HG03558 (cell line): ENCODE measurements around the gene STAP1.
"Not testable (repeated sequence)": the region's sequence is repeated elsewhere in the genome, so short reads cannot be mapped to it uniquely, and the experiment has no call there.

Experiments used
- ATAC-seq: cut with Tn5 transposase; IDR thresholded peaks from one replicate; pipeline ENCODE4 v1.9.1; 2021; ENCODE audit warnings: moderate number of reproducible peaks; ENCODE audit not compliant: unreplicated experiment; ENCODE audit errors: extremely low read depth

STAP1 gene, protein sequence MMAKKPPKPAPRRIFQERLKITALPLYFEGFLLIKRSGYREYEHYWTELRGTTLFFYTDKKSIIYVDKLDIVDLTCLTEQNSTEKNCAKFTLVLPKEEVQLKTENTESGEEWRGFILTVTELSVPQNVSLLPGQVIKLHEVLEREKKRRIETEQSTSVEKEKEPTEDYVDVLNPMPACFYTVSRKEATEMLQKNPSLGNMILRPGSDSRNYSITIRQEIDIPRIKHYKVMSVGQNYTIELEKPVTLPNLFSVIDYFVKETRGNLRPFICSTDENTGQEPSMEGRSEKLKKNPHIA

DNA sequence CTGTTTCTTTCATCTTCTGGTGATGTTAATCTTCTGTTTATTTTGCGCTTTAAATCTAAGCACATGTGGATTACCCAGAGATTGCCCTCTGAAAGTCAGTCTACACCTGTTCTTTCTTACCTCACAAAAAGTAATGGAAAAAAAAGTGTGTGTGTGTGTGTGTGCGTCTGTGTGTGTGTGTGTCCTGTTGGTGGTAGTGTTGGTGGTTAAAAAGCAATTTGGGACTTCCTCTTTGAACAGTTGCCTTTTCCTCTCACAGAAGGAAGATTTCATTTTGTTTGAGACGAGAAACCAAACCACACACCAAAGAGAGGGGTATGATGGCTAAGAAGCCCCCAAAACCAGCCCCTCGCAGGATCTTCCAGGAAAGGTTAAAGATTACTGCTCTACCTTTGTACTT lies at the start of gene STAP1:
TSS of gene STAP1 (plus strand) at position 235 of the 400 bp plus-strand sequence. CDS start at position 318, 83 bp downstream.
- peak; percentile 31 for ATAC-seq

DNA sequence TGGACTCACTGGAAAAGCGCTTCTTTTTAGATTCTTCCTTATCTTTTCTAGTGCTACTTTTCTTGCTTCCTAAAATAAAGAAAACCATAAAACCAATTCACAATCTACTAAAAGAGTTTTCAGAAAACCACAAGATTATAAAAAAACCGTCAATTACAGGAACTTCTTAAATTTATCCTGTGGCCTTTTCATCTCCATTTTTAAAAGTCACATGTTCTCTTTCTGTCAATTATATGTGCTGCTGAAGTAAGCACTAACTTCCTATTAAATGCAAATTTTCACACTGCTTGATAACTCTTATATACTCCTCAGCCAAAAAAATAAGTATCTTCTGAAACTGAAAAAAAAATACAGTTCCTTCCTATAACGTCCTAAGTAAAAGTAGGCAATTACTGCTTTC lies 46.0 kb upstream of the STAP1 start:
- ATAC-seq: no peak

DNA sequence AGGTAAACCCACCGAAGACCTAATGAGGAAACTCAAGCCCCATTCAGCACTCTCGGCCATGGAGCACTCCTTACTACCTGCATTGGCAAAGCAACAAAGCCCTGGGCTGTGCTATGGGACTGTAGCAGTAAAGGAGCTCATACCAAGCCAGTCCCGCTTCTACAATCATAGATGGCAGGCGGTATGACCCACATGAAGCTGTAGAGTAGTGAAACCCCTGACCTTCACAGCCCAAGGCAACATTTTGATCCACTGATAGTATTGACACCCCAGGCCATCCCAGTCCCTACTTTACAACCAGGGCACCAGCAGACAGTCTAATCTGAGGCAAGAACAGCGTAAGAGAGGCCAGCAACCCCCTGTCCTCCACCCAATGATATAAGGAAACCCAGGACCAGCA lies 38.4 kb upstream of the STAP1 start:
- no peak for ATAC-seq

DNA sequence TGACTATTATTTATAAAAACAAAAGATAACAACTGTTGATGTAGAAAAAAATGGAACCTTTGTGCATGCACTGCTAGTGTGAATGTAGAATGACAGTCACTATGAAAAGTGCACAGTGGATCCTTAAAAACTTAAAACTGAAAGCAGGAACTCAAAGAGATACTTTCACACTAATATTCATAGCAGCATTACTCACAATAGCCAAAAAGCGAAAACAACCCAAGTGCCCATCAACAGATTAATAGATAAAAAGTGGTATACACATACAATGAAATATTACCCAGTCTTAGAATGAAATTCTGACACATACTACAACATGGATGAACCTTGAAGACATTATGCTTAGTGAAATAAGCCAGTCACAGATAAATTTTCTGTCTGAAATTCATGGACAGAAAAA lies 37.0 kb upstream of the STAP1 start:
- peak; percentile 80 for ATAC-seq

DNA sequence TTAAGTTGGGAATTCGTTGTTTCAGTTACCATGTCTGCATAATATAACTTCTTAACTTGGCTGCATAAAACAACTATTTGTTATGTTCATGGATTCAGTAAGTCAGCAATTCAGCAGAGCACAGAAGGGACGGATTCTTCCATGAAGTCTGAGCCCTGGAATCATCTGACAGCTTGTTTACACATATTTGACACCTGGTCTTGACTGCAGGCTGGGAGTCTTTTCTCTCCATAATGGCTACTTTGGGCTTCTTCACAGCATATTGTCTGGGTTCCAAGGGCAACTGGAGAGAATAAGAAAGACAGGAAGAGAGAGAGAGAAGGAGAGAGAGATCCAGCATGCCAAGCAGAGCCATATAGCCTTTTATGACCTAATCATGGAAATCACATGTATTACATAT lies 36.3 kb upstream of the STAP1 start:
- no peak for ATAC-seq

DNA sequence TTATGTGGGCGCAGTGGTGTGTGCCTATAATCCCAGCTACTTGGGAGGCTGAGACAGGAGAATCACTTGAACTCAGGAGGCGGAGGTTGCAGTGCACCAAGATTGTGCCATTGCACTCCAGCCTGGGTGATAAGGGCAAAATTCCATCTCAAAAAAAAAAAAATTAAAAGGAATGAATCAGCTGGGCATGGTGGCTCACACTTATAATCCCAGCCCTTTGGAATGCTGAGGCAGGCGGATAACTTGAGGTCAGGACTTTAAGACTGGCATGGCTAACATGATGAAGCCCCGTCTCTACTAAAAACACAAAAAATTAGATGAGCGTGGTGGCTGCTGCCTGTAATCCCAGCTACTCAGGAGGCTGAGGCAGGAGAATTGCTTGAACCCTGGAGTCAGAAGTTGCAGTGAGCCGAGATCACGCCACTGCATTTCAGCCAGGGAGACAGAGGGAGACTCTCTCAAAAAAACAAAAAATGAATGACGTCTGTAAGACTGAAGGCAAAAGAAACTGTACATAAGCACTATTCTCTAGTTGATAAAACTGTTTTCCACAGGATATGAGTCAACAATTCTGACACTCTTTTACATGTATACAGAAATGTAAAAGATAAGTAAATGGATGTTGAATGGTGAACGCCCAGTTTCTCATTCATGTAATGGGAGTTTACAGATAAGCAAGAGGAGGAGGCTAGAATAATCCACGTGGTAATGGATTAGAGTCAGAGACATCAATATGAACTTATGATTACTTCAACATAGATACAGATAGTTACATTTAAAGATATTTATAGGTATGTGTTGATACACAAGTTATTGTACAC lies 35.5 kb upstream of the STAP1 start:
- no peak for ATAC-seq

DNA sequence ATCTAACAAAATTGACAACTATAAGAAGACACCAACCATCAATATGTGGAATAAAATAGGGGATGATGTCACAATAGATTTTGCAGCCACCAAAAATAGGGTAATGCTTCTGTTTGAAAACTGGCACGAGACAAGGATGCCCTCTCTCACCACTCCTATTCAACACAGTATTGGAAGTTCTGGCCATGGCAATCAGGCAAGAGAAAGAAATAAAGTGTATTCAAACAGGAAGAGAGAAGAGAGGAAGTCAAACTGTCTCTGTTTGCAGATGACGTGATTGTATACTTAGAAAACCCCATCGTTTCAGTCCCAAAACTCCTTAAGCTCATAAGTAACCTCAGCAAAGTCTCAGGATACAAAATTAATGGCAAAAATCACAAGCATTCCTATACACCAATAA lies 34.4 kb upstream of the STAP1 start:
- not testable (repeated sequence) for ATAC-seq

DNA sequence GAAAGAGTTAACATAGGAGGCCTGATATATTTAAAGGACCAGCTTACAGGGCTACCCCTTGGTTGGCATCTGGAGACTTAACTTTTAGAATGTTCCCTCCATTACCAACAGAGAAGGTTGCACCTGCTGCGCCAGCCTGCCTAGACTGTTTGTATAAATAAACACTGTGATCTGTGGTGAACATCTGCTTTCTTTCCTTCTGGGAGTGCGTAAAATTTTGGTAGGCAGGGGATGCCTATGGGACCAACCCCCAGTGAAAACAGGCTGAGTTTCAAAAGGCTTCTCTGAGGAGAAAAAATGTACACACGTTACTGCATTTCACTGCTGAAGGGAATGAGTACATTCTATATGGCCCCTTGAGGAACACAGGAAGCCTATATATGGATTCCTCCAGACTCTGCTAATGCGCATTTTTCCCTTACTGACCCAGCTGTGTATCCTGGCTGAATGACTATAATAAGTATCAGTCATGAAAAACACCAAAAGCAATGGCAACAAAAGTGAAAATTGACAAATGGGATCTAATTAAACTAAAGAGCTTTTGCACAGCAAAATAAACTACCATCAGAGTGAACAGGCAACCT lies 27.1 kb upstream of the STAP1 start:
- no peak for ATAC-seq

DNA sequence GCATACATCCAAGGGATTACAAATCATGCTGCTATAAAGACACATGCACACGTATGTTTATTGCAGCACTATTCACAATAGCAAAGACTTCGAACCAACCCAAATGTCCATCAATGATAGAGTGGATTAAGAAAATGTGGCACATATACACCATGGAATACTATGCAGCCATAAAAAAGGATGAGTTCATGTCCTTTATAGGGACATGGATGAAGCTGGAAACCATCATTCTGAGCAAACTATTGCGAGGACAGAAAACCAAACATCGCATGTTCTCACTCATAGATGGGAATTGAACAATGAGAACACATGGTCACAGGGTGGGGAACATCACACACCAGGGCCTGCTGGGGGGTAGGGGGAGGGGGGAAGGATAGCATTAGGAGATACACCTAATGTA lies 26.1 kb upstream of the STAP1 start:
- ATAC-seq: not testable (repeated sequence)

DNA sequence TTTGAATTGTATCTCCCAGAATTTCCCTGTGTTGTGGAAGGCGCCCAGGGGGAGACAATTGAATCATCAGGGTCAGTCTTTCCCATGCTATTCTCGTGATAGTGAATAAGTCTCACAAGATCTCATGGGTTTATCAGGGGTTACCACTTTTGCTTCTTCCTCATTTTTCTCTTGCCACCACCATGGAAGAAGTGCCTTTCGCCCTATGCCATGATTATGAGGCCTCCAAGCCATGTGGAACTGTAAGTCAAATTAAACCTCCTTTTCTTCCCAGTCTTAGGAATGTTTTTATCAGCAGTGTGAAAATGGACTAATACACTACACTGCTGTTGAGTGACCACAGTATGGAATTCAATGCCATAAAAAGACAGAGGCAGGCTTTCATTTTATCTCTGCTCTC lies 25.4 kb upstream of the STAP1 start:
- no peak for ATAC-seq

DNA sequence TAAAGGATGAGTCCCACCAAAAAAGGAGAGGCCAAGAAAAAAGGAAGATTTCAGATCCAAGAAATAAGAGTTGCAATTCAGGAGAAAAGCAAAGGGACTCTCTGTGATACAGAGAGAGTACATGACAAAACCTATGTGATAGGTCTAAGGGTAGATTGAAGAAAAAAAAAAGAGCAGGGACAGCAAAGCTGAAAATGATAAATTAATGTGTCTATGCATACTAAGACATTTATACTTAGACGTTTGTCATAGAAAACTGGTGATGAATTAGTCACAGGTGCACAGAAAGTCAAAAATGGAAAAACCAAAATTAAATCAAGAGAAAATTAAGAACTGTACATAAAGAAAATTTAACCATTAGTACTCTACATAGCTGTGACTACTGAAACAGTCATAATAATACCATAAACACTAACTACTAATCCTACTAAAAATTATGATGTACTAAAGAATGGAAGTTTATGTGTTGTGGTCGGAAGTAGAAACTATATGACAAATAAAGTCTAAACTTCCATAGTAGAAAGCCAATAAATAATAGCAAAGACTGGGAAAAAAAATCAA lies 23.2 kb upstream of the STAP1 start:
- no peak for ATAC-seq

DNA sequence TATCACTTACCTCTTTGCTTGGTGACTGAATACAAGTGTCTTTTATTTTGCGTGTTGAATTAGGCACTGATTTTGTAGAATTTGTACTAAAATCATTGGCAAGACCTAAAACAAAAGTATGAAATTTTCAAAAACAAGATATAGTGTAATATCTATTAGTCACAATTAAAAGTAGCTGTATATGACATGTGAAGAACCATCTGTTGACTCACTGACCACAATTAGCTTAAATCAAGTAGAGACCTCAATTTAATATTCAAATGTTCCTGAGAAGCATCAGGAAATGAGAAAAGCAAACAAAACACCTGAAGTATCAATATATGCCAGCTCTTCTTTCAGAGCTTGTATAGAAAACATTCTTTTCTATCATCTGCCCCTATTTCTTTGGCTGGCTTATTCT lies 18.7 kb upstream of the STAP1 start:
- no peak for ATAC-seq

DNA sequence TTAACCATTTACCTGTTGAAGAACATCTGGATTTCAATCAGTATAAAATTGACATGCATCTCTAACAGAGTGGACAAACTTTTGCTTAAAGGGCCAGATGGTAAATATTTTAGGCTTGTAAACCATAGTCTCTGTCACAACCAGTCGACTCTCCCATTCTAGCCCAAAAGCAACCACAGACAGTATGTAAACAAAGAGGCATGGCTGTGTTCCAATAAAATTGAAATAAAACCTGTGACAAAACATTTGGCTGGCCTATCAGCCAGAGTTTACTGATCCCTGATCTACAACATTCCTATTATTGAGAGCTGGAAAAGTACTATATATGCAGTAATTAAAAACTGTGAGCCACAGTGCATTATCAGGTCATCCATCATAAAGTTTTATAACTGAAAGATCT lies 16.5 kb upstream of the STAP1 start:
- ATAC-seq: no peak

DNA sequence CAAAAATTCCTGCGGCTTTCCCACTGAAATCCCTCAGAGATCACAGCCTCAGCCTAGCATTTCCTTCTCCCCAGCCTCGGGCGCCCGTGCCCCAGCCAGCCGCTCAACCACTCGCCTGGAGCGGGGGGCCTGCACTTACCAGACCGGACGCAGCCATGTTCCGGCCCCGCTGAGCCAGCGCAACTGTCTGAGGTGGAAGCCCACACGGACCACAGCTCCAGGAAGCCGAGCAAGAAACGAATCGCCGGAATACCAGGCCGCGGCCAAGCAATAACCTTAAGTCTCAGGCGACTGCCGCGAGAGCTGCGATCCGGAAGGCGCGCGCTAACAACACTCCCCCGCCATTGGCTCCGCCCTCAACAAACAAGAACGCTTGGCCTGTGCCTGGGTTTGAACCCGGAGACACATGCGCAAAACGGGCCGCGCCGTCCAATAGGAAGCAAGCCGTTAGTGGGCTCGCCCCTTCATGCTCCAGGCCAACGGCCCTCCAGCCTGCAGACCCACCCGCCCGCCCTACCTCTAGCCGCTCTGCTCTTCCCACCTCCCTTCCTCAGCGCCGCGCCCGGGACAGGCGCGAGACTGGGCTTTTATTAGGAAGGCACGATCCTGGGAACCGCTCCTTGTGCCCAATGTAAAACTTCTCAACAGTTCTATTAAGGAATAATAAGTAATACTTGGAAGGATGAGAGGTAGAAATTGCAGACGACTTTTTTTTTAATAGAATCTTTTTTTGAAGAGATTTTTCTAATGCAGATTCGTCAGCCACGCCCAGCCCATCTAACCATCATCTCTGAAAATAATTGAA lies 13.1 kb upstream of the STAP1 start, which contains the start of gene CENPC:
TSS of gene CENPC (minus strand) at position 305 of the 805 bp plus-strand sequence. CDS start at position 157, 148 bp downstream.
- ATAC-seq: peak; percentile 96

DNA sequence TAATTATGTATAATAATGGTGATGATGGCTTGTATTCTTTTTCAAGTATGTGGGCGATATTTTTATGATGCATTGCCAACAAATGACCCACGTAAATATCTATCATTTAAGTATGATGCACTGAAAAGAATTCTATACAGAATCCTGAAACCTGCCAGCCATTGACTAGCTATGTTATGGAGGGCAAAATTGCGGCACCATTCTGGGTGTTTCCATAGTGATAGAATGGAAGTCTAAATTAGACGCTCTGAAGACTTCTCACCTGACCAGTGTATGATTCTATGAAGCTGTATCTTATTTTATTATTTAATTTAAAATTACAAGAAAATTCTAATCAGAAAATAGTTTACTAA lies 12.5 kb upstream of the STAP1 start:
- ATAC-seq: no peak

DNA sequence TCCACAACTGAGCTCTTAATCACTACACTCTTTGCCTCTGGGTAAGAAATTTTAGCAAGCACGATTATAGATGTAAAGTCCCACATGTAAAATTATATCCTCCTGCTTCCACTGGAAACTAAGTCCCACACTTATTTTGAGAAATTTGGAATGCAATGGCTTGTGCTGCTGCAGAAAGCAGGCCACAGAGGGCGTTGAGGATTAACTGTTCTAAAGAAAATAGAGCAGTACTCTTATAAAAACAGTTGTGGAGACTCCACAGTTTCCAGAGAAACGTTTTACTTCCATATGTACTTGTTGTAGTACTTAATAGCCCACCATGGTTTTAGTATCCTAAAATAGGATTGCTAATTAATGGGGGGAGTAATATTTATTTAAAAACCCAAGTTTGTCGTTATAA lies 11.6 kb upstream of the STAP1 start:
- ATAC-seq: no peak

DNA sequence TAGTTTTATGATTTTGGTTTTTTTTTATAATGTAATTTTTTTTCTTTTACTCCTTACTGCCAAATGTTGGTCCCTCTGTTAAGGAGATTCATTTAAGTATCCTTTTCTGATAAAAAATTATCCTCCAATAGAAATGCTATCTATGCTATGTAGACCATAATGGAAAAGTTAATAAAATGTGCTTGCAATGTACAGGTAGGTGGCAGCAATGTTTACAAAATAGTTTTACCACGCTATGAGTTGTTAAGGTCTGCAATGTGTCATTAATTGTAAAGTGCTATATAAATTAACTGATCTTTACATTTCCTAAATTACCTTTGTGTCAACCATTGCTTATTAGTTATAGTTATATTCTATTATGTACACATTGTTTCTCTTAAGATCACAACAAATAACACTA lies 9.4 kb upstream of the STAP1 start:
- peak; percentile 23 for ATAC-seq

DNA sequence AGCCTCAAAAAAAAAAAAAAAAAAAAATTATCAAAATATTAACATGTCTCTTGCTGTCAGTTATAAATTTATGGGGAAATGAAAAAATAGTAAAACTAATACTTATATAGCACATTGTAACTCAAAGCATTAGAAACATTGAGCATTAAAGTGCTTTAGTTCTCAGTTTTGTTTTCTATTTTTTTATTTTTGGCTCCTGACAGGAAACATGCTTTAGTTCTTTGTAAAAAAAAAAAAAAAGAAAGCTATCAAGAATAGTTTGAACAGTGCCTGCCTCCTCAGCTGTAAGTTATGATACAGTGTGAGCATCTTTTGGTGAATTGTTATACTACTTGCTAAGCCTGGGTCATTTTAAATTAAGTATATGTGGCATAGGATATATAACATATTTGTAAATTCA lies 8.1 kb upstream of the STAP1 start:
- no peak for ATAC-seq

DNA sequence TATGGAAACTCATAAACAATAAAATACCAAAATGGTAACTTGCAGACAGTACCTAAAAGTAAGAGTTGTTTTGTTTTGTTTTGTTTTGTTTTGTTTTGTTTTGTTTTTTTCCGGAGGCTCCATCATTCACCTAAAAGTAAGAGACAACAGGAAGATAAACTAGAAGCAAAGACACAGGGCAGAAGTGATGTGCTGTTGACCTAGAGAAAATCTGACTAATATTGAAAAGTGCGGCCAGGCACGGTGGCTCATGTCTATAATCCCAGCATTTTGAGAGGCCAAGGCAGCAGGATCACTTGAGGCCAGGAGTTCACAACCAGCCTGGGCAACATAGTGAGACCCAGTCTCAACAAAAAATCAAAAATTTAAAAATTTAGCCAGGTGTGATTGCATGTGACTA lies 7.7 kb upstream of the STAP1 start:
- ATAC-seq: no peak

DNA sequence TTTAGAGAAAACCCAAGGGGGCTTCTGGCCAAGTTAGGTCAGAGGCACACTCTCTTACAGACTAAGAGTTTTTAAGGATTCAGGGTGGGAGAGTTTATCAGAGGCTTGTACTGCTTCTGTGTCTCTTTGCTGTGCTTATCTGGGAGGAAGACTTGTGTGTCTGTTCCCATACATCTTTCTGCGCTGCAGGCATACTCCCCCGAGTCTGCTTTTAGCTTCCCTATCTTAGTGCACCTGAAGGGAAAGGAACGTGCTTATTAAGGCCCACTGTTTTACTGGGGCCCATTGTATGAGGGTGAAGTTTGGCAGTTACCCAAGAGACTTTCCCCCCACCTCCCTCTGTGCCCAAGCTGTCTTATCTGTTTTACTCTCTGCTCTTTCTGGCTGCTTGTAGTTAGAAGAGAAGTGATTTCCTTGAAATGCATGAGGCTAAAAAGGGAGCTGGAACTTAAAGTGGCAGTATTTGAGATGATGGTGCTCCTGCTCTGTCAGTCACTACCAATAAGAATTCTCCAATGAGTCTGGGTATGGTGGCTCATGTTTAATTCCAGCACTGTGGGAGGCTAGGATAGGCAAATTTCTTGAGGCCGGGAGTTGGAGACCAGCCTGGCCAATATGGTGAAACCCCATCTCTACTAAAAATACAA lies 6.3 kb upstream of the STAP1 start:
- ATAC-seq: not testable (repeated sequence)
